ENCODE data around the gene PRSS3. TPM values are rescaled to one million over a fixed set of nuclear protein-coding genes. Genes with fewer than 3 reads are reported as not detected.
A peak's percentile ranks its signal among the peaks of the same experiment; 100 is the strongest.
"Not testable (repeated sequence)": the region's sequence is repeated elsewhere in the genome, so short reads cannot be mapped to it uniquely, and the experiment has no call there.

Gene PRSS3
- total RNA-seq, 2 experiments from 2014 or later = not detected

GRCh38 chr9:33813712-33814641 lies 18.6 kb downstream of the PRSS3 start:
- Mint-ChIP-seq H3K36me3 (ENCODE audit: low read depth) (peaks cover 6% of the 10 kb centered on the region), H3K4me3 (no peak overlapping the region), H3K27me3 (peaks cover 9% of the 10 kb centered on the region), H3K4me1 (peaks cover 39% of the 10 kb centered on the region), H3K27ac (peak overlapping the region; percentile 73), H3K9me3 (no peaks in the 10 kb centered on the region)
- peak; percentile 44 for DNase-seq
- ChIA-PET POLR2A (no interaction called here), CTCF (interaction anchor here (0.5 to 1.8 kb wide), 22 partner anchors 8 to 365 kb away, joined by 3 to 8 read pairs (median 4); partner anchors contain the start of gene UBAP1)

DNA sequence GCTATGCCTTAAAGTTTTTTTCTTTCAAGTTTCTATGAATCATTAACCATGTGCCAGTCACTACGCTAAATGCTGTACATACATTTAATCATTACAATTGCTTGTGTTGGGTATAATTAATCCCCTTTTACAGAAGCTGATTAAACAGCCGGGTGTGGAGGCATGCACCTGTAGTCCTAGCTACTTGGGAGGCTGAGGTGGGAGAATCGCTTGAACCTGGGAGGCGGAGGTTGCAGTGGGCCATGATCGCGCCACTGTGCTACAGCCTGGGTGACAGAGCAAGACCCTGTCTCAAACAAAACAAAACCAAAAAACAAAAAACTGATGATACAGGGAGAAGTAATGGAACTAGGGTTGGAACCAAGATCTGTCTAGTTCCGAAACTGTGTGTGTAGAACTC lies 20.4 kb downstream of the PRSS3 start:
- H3K36me3 Mint-ChIP-seq (ENCODE audit: low read depth) = peaks cover 10% of the 10 kb centered on the region
- H3K27ac Mint-ChIP-seq = peak overlapping the region; percentile 99
- H3K4me3 Mint-ChIP-seq = peak overlapping the region; percentile 81
- no peak for DNase-seq
- ChIA-PET POLR2A (interaction anchor here (0.7 kb wide), 1 partner anchor 298 kb away, joined by 3 read pairs; no protein-coding TSS in a partner anchor), CTCF (interaction anchor here (0.7 to 1.1 kb wide), 3 partner anchors 9 to 109 kb away, joined by 3 to 5 read pairs (median 3); no protein-coding TSS in a partner anchor)
- peaks cover 52% of the 10 kb centered on the region for H3K4me1 Mint-ChIP-seq
- no peaks in the 10 kb centered on the region for H3K9me3 Mint-ChIP-seq
- H3K27me3 Mint-ChIP-seq = peaks cover 9% of the 10 kb centered on the region

DNA sequence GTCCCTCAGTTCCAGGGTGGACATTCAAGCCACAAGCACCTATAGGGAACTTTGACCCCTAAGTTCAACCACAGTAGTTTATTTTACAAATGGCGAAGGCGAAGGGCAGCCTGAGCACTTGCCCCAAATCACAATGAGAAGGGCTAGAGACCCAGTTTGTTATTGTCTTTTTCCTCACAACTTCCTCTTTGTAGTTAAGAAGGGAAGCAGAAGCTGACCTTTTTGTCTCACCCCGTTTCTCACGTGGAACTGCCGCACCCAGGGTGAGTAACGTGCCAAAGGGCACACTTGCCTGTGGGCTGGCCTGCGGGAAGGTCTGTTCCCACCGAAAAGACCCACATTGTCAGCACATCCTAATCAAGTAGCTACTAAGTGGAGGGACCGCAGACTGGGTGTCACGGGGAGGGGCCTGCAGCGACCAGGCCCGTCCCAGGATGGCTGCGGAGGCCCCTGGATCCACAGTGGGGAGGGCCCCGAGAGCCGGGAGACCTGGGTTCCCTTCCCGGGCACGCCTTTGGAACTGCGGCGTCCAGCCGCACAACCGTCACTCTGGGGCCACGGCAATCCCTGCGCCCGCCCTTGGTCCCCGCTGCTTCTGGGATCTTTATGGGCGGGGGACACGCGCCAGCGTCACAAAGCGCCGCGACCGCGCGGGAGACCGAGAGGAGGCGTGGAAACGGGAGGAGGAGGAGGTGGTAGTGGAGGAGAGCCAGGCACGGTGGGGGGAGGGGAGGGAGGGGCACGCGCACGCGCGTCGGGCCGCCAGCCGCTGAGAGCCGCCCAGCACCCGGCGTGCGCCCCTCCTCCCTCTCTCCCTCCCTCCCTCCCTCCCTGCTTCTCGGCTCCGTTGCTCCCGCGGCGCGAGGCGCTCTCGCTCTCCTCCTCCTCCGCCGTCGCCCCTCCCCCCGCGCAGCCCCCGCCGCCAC lies 21.2 kb downstream of the PRSS3 start, which contains the start of gene UBE2R2:
Gene UBE2R2, plus strand, starts transcription at position 834 of the 926 bp plus-strand sequence. CDS start 598 bp downstream, outside the sequence.
- DNase-seq = peak; percentile 95
- ChIA-PET POLR2A (interaction anchor here (0.7 kb wide), 1 partner anchor 298 kb away, joined by 3 read pairs; no protein-coding TSS in a partner anchor), CTCF (interaction anchor here (0.7 kb wide), 1 partner anchor 18 kb away, joined by 3 read pairs; no protein-coding TSS in a partner anchor)
- Mint-ChIP-seq H3K9me3 (no peaks in the 10 kb centered on the region), H3K4me3 (peak within 1 kb of the TSS; percentile 84), H3K36me3 (ENCODE audit: low read depth) (peaks cover 11% of the 10 kb centered on the region), H3K4me1 (peaks cover 59% of the 10 kb centered on the region), H3K27ac (peak within 1 kb of the TSS; percentile 99), H3K27me3 (peaks cover 8% of the 10 kb centered on the region)

GRCh38 chr9:33817327-33818166 lies 22.2 kb downstream of the PRSS3 start:
- Mint-ChIP-seq H3K27me3 (peaks cover under 1% of the 10 kb centered on the region), H3K27ac (peak overlapping the region; percentile 99), H3K4me3 (peak overlapping the region; percentile 84), H3K9me3 (no peaks in the 10 kb centered on the region), H3K36me3 (ENCODE audit: low read depth) (peaks cover 11% of the 10 kb centered on the region), H3K4me1 (peaks cover 52% of the 10 kb centered on the region)
- ChIA-PET CTCF (interaction anchor here (0.7 kb wide), 1 partner anchor 544 kb away, joined by 3 read pairs; no protein-coding TSS in a partner anchor), POLR2A (no interaction called here)
- peak; percentile 72 for DNase-seq

- Mint-ChIP-seq H3K9me3 (no peaks in the 10 kb centered on the region), H3K27me3 (no peaks in the 10 kb centered on the region), H3K4me1 (peaks cover 51% of the 10 kb centered on the region), H3K27ac (peak overlapping the region; percentile 92), H3K36me3 (ENCODE audit: low read depth) (peaks cover 11% of the 10 kb centered on the region), H3K4me3 (peak overlapping the region; percentile 84)
- POLR2A ChIA-PET = no interaction called here
- CTCF ChIA-PET = interaction anchor here (0.7 kb wide), 1 partner anchor 544 kb away, joined by 3 read pairs; no protein-coding TSS in a partner anchor
- peak; percentile 14 for DNase-seq
Measured at GRCh38 chr9:33818167-33818846, 22.9 kb downstream of the PRSS3 start.

- H3K9me3 Mint-ChIP-seq = no peaks in the 10 kb centered on the region
- ChIA-PET POLR2A (no interaction called here), CTCF (interaction anchor here (0.6 kb wide), 1 partner anchor 66 kb away, joined by 3 read pairs; no protein-coding TSS in a partner anchor)
- DNase-seq = no peak
- H3K4me1 Mint-ChIP-seq = peaks cover 47% of the 10 kb centered on the region
- peaks cover 15% of the 10 kb centered on the region for H3K36me3 Mint-ChIP-seq (ENCODE audit: low read depth)
- H3K27me3 Mint-ChIP-seq = no peaks in the 10 kb centered on the region
- H3K27ac Mint-ChIP-seq = peak overlapping the region; percentile 92
- peak overlapping the region; percentile 84 for H3K4me3 Mint-ChIP-seq
Measured at GRCh38 chr9:33818847-33819500, 23.6 kb downstream of the PRSS3 start.

DNA sequence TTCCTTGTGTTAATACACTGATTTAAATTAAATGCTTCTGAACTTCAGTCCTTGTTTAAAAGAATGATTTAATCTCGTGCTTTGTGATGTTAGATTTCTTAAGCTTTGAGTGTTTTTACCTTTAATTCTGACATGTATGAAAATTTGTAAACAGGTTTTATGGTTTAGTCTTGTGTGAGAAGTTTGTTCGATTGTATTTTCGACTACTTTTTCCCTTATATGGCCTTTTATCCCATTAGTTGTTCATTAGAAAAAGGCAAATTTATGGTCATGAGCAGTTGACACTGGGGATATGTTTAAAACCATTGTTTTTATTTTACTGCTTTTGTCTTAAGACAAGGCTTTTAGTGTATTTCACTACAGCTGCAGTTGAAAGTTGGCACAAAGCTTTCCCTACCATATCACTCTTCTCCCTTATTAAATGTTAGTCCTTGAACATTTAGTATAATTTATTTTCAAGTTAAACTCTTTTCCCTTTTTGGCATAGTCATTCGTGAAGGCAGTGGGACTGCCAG lies 24.9 kb downstream of the PRSS3 start:
- ChIA-PET POLR2A (no interaction called here), CTCF (no interaction called here)
- Mint-ChIP-seq H3K27me3 (no peaks in the 10 kb centered on the region), H3K36me3 (ENCODE audit: low read depth) (peaks cover 20% of the 10 kb centered on the region), H3K4me3 (peak overlapping the region; percentile 84), H3K9me3 (no peaks in the 10 kb centered on the region), H3K27ac (no peak overlapping the region), H3K4me1 (peaks cover 36% of the 10 kb centered on the region)
- DNase-seq = no peak

GRCh38 chr9:33823801-33824200 lies 28.4 kb downstream of the PRSS3 start:
- no peaks in the 10 kb centered on the region for H3K9me3 Mint-ChIP-seq
- no peak overlapping the region for H3K27ac Mint-ChIP-seq
- CTCF ChIA-PET = interaction anchor here (0.6 to 1.7 kb wide), 3 partner anchors 10 to 409 kb away, joined by 3 to 7 read pairs (median 3); no protein-coding TSS in a partner anchor

DNA sequence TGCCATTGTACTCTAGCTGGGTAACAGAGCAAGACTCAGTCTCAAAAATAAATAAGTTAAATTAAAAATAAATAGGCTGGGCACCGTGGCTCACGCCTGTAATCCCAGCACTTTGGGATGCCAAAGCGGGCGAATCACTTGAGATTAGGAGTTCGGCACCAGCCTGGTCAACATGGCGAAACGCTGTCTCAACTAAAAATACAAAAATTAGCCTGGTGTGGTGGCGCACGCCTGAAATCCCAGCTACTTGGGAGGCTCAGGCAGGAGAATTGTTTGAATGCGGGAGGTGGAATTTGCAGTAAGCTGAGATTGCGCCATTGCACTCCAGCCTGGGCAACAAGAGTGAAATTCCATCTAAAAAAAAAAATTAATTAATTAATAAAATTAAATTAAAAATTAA lies 31.9 kb downstream of the PRSS3 start:
- DNase-seq, H3K9me3 Mint-ChIP-seq, POLR2A ChIA-PET, H3K27me3 Mint-ChIP-seq, H3K4me1 Mint-ChIP-seq, H3K4me3 Mint-ChIP-seq, H3K27ac Mint-ChIP-seq: not testable (repeated sequence)
- CTCF ChIA-PET = interaction anchor here (0.6 to 1.1 kb wide), 2 partner anchors 13 kb away, joined by 3 read pairs; no protein-coding TSS in a partner anchor
- peaks cover 15% of the 10 kb centered on the region for H3K36me3 Mint-ChIP-seq (ENCODE audit: low read depth)

More at GRCh38 chr9:33823801-33824200, 28.4 kb downstream of the PRSS3 start:
- Mint-ChIP-seq H3K4me3 (no peak overlapping the region), H3K4me1 (peaks cover 23% of the 10 kb centered on the region), H3K27me3 (no peaks in the 10 kb centered on the region), H3K36me3 (ENCODE audit: low read depth) (peaks cover 21% of the 10 kb centered on the region)
- POLR2A ChIA-PET = no interaction called here
- DNase-seq = no peak

- H3K9me3 Mint-ChIP-seq, H3K27me3 Mint-ChIP-seq, POLR2A ChIA-PET, DNase-seq, H3K4me1 Mint-ChIP-seq, H3K27ac Mint-ChIP-seq, H3K4me3 Mint-ChIP-seq: not testable (repeated sequence)
- H3K36me3 Mint-ChIP-seq (ENCODE audit: low read depth) = peaks cover 11% of the 10 kb centered on the region
- CTCF ChIA-PET = interaction anchor here (1.3 kb wide), 1 partner anchor 17 kb away, joined by 3 read pairs; no protein-coding TSS in a partner anchor
Measured at GRCh38 chr9:33829641-33830230, 34.4 kb downstream of the PRSS3 start.
